ENCODE results near the gene VSTM4.

The VSTM4 gene

GRCh38 chr10:49035920-49036319 is 79.4 kb downstream of the VSTM4 start:
- Histone ChIP-seq H3K4me1 (ENCODE audit: insufficient read depth, poor library complexity, severe bottlenecking) (no peaks in the 10 kb centered on the region), H3K27ac (ENCODE audit: poor library complexity, severe bottlenecking) (no peak overlapping the region), H3K9me3 (ENCODE audit: severe bottlenecking) (no peaks in the 10 kb centered on the region), H3K36me3 (ENCODE audit: low read depth) (no peaks in the 10 kb centered on the region), H3K27me3 (ENCODE audit: insufficient read depth, poor library complexity, severe bottlenecking) (no peaks in the 10 kb centered on the region), H3K4me3 (ENCODE audit: severe bottlenecking) (no peak overlapping the region)
- no peak for TF ChIP-seq CTCF (IDR thresholded peaks at IDR 0.05; ENCODE audit: poor library complexity, severe bottlenecking)
- no peak for ATAC-seq (ENCODE audit: low read depth)
- DNase-seq (ENCODE audit: low spot score): no peak

- TF ChIP-seq CTCF (IDR thresholded peaks at IDR 0.05; ENCODE audit: poor library complexity, severe bottlenecking): no peak
- Histone ChIP-seq H3K4me3 (ENCODE audit: severe bottlenecking) (no peak overlapping the region), H3K36me3 (ENCODE audit: low read depth) (no peaks in the 10 kb centered on the region), H3K4me1 (ENCODE audit: insufficient read depth, poor library complexity, severe bottlenecking) (no peaks in the 10 kb centered on the region), H3K9me3 (ENCODE audit: severe bottlenecking) (no peaks in the 10 kb centered on the region), H3K27ac (ENCODE audit: poor library complexity, severe bottlenecking) (no peak overlapping the region), H3K27me3 (ENCODE audit: insufficient read depth, poor library complexity, severe bottlenecking) (no peaks in the 10 kb centered on the region)
- ATAC-seq (ENCODE audit: low read depth): no peak
- DNase-seq (ENCODE audit: low spot score): no peak
Measured at GRCh38 chr10:49034925-49035324, 80.4 kb downstream of the VSTM4 start.

- Histone ChIP-seq H3K36me3 (ENCODE audit: low read depth) (no peaks in the 10 kb centered on the region), H3K9me3 (ENCODE audit: severe bottlenecking) (no peaks in the 10 kb centered on the region), H3K27me3 (ENCODE audit: insufficient read depth, poor library complexity, severe bottlenecking) (no peaks in the 10 kb centered on the region), H3K4me3 (ENCODE audit: severe bottlenecking) (no peak overlapping the region), H3K4me1 (ENCODE audit: insufficient read depth, poor library complexity, severe bottlenecking) (no peaks in the 10 kb centered on the region), H3K27ac (ENCODE audit: poor library complexity, severe bottlenecking) (no peak overlapping the region)
- ATAC-seq (ENCODE audit: low read depth) (no peak), DNase-seq (ENCODE audit: low spot score) (no peak)
- no peak for TF ChIP-seq CTCF (IDR thresholded peaks at IDR 0.05; ENCODE audit: poor library complexity, severe bottlenecking)
Measured at GRCh38 chr10:49033939-49034338, 81.4 kb downstream of the VSTM4 start.

- no peak for TF ChIP-seq CTCF (IDR thresholded peaks at IDR 0.05; ENCODE audit: poor library complexity, severe bottlenecking)
- no peaks in the 10 kb centered on the region for H3K9me3 ChIP-seq (ENCODE audit: severe bottlenecking)
- ATAC-seq (ENCODE audit: low read depth) (no peak), DNase-seq (ENCODE audit: low spot score) (no peak)
- H3K36me3 ChIP-seq (ENCODE audit: low read depth): no peaks in the 10 kb centered on the region
- no peaks in the 10 kb centered on the region for H3K4me1 ChIP-seq (ENCODE audit: insufficient read depth, poor library complexity, severe bottlenecking)
- no peaks in the 10 kb centered on the region for H3K27me3 ChIP-seq (ENCODE audit: insufficient read depth, poor library complexity, severe bottlenecking)
- no peak overlapping the region for H3K27ac ChIP-seq (ENCODE audit: poor library complexity, severe bottlenecking)
- no peak overlapping the region for H3K4me3 ChIP-seq (ENCODE audit: severe bottlenecking)
Measured at GRCh38 chr10:49029666-49030065, 85.7 kb downstream of the VSTM4 start.

- Histone ChIP-seq H3K36me3 (ENCODE audit: low read depth) (no peaks in the 10 kb centered on the region), H3K9me3 (ENCODE audit: severe bottlenecking) (no peaks in the 10 kb centered on the region), H3K4me3 (ENCODE audit: severe bottlenecking) (no peak overlapping the region), H3K4me1 (ENCODE audit: insufficient read depth, poor library complexity, severe bottlenecking) (no peaks in the 10 kb centered on the region), H3K27me3 (ENCODE audit: insufficient read depth, poor library complexity, severe bottlenecking) (no peaks in the 10 kb centered on the region), H3K27ac (ENCODE audit: poor library complexity, severe bottlenecking) (no peak overlapping the region)
- ATAC-seq (ENCODE audit: low read depth) (no peak), DNase-seq (ENCODE audit: low spot score) (no peak)
- no peak for TF ChIP-seq CTCF (IDR thresholded peaks at IDR 0.05; ENCODE audit: poor library complexity, severe bottlenecking)
Measured at GRCh38 chr10:49028639-49029038, 86.7 kb downstream of the VSTM4 start.
